ENCODE measurements around the gene KCNJ11. TPM values are rescaled to one million over a fixed set of nuclear protein-coding genes. Genes with fewer than 3 reads are reported as not detected.

KCNJ11 gene
- total and polyA plus RNA-seq, 2 of the 8 experiments (the other 6 are each of a cell fraction or from before 2014, with no cell fraction given) = 3.8 to 6.3 TPM

DNA sequence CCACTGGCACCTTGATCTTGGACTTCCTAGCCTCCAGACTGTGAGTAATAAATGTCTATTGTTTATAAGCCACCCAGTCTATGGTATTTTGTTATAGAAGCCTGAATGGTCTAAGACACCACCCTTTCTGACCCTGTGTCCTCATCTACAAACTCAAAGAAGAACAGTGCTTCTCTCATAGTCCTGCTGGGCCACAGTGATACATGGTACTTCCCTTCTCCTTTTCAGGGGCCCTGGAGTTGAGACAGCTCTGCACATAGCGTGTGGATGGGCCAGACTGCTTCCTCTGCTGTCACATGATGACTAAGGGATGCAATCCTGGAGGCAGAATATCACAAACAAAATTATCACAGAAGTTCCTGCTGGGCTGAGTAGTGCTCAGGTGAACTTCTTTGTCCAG lies 5.0 kb downstream of the KCNJ11 start (continued):
- TF ChIP-seq, protein P1, sequence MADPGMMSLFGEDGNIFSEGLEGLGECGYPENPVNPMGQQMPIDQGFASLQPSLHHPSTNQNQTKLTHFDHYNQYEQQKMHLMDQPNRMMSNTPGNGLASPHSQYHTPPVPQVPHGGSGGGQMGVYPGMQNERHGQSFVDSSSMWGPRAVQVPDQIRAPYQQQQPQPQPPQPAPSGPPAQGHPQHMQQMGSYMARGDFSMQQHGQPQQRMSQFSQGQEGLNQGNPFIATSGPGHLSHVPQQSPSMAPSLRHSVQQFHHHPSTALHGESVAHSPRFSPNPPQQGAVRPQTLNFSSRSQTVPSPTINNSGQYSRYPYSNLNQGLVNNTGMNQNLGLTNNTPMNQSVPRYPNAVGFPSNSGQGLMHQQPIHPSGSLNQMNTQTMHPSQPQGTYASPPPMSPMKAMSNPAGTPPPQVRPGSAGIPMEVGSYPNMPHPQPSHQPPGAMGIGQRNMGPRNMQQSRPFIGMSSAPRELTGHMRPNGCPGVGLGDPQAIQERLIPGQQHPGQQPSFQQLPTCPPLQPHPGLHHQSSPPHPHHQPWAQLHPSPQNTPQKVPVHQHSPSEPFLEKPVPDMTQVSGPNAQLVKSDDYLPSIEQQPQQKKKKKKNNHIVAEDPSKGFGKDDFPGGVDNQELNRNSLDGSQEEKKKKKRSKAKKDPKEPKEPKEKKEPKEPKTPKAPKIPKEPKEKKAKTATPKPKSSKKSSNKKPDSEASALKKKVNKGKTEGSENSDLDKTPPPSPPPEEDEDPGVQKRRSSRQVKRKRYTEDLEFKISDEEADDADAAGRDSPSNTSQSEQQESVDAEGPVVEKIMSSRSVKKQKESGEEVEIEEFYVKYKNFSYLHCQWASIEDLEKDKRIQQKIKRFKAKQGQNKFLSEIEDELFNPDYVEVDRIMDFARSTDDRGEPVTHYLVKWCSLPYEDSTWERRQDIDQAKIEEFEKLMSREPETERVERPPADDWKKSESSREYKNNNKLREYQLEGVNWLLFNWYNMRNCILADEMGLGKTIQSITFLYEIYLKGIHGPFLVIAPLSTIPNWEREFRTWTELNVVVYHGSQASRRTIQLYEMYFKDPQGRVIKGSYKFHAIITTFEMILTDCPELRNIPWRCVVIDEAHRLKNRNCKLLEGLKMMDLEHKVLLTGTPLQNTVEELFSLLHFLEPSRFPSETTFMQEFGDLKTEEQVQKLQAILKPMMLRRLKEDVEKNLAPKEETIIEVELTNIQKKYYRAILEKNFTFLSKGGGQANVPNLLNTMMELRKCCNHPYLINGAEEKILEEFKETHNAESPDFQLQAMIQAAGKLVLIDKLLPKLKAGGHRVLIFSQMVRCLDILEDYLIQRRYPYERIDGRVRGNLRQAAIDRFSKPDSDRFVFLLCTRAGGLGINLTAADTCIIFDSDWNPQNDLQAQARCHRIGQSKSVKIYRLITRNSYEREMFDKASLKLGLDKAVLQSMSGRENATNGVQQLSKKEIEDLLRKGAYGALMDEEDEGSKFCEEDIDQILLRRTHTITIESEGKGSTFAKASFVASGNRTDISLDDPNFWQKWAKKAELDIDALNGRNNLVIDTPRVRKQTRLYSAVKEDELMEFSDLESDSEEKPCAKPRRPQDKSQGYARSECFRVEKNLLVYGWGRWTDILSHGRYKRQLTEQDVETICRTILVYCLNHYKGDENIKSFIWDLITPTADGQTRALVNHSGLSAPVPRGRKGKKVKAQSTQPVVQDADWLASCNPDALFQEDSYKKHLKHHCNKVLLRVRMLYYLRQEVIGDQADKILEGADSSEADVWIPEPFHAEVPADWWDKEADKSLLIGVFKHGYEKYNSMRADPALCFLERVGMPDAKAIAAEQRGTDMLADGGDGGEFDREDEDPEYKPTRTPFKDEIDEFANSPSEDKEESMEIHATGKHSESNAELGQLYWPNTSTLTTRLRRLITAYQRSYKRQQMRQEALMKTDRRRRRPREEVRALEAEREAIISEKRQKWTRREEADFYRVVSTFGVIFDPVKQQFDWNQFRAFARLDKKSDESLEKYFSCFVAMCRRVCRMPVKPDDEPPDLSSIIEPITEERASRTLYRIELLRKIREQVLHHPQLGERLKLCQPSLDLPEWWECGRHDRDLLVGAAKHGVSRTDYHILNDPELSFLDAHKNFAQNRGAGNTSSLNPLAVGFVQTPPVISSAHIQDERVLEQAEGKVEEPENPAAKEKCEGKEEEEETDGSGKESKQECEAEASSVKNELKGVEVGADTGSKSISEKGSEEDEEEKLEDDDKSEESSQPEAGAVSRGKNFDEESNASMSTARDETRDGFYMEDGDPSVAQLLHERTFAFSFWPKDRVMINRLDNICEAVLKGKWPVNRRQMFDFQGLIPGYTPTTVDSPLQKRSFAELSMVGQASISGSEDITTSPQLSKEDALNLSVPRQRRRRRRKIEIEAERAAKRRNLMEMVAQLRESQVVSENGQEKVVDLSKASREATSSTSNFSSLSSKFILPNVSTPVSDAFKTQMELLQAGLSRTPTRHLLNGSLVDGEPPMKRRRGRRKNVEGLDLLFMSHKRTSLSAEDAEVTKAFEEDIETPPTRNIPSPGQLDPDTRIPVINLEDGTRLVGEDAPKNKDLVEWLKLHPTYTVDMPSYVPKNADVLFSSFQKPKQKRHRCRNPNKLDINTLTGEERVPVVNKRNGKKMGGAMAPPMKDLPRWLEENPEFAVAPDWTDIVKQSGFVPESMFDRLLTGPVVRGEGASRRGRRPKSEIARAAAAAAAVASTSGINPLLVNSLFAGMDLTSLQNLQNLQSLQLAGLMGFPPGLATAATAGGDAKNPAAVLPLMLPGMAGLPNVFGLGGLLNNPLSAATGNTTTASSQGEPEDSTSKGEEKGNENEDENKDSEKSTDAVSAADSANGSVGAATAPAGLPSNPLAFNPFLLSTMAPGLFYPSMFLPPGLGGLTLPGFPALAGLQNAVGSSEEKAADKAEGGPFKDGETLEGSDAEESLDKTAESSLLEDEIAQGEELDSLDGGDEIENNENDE (IDR thresholded peaks at IDR 0.05; ENCODE audit: insufficient replicate concordance, low read length) = no peak
- TF ChIP-seq, protein P2, sequence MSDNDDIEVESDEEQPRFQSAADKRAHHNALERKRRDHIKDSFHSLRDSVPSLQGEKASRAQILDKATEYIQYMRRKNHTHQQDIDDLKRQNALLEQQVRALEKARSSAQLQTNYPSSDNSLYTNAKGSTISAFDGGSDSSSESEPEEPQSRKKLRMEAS (IDR thresholded peaks at IDR 0.05) = no peak
- TF ChIP-seq TBP (IDR thresholded peaks at IDR 0.05; ENCODE audit: low read depth, low read length) = no peak
